HG03432 (cell line): ENCODE results near the gene DEFB123.
"Not testable (repeated sequence)": the region's sequence is repeated elsewhere in the genome, so short reads cannot be mapped to it uniquely, and the experiment has no call there.

Experiments
- ATAC-seq: cut with Tn5 transposase; IDR thresholded peaks from one replicate; pipeline ENCODE4 v1.9.1; 2021; ENCODE audit warnings: mild to moderate bottlenecking, moderate library complexity; ENCODE audit not compliant: unreplicated experiment

The DEFB123 gene, protein sequence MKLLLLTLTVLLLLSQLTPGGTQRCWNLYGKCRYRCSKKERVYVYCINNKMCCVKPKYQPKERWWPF

GRCh38 chr20:31440012-31440659, at the start of gene DEFB123:
Gene DEFB123 (plus strand): TSS chr20:31440632. CDS start chr20:31440699, 67 bp downstream.
- ATAC-seq, result no peak

GRCh38 chr20:31392836-31393235, 47.6 kb upstream of the DEFB123 start:
- no peak for ATAC-seq

- no peak for ATAC-seq
Observed at GRCh38 chr20:31394900-31395299, 45.5 kb upstream of the DEFB123 start.

- no peak for ATAC-seq
Observed at GRCh38 chr20:31403886-31404285, 36.5 kb upstream of the DEFB123 start.

- no peak for ATAC-seq
Observed at GRCh38 chr20:31406115-31406514, 34.3 kb upstream of the DEFB123 start, which contains the start of gene DEFB121. Gene DEFB121 (minus strand): TSS chr20:31406215. CDS start chr20:31406152, 63 bp downstream.

GRCh38 chr20:31410011-31410410, 30.4 kb upstream of the DEFB123 start:
- no peak for ATAC-seq

DNA sequence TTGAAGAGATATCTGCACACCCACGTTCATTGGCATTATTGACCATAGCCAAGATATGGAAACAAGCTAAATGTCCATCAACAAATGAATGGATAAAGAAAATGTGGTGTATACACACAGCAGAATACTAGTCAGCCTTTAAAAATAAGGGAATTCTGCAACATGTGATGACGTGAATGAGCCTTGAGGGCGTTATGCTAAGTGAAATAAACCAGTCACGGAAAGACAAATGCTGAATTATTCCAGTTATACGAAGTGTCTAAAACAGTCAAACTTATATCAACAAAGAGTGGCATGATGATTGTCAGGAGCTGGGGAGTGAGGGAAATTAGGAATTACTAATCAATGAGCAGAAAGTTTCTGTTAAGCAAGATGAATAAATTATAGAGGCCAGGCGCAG, 26.1 kb upstream of the DEFB123 start:
- ATAC-seq, result no peak

DNA sequence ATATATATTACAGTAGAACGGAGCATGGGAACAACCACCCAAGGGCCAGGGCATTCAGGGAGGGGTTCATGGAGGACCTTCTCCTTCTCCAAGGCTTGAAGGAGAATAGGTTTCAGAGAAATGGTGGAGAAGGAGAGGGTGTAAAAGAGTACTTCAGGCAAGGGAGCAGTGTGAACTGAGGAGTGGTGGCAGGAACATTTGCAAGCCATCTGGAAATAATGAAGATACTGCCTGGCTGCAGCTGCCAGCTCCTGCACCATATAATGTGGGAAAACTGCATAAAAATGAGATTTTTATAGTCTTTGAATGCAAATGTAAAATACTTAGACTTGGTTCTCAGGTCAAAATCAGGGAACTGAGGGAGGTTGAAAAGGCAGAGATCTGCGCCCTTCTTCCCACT, 24.8 kb upstream of the DEFB123 start:
- no peak for ATAC-seq

GRCh38 chr20:31418307-31418706, 22.1 kb upstream of the DEFB123 start:
- no peak for ATAC-seq

DNA sequence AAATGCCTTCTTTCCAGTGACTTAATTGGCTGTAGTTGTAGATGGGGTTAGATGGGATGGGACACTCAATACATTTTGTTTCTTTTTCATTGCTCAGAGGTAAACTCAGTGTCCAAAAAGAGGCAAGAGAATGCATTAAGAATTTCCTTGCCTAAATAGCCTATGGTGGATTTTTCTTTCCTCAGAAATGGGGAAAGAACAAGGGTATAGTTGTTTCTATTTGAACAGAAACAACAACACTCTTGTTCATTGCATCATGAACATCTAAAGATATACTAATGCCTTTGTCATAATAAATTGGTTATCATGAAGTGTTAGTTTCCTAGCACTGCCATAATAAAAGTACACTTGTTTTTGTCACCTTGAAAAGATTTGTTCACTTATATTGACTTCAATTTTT, 14.6 kb upstream of the DEFB123 start:
- no peak for ATAC-seq

DNA sequence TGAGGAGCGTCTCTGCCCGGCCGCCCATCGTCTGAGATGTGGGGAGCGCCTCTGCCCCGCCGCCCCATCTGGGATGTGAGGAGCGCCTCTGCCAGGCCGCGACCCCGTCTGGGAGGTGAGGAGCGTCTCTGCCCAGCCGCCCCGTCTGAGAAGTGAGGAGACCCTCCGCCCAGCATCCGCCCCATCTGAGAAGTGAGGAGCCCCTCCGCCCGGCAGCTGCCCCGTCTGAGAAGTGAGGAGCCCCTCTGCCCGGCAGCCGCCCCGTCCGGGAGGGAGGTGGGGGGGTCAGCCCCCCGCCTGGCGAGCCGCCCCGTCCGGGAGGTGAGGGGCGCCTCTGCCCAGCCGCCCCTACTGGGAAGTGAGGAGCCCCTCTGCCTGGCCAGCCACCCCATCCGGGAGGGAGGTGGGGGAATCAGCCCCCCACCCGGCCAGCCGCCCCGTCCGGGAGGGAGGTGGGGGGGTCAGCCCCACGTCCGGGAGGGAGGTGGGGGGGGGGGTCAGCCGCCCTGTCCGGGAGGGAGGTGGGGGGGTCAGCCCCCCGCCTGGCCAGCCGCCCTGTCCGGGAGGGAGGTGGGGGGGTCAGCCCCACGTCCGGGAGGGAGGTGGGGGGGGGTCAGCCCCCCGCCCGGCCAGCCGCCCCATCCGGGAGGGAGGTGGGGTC, 13.4 kb upstream of the DEFB123 start:
- not testable (repeated sequence) for ATAC-seq

DNA sequence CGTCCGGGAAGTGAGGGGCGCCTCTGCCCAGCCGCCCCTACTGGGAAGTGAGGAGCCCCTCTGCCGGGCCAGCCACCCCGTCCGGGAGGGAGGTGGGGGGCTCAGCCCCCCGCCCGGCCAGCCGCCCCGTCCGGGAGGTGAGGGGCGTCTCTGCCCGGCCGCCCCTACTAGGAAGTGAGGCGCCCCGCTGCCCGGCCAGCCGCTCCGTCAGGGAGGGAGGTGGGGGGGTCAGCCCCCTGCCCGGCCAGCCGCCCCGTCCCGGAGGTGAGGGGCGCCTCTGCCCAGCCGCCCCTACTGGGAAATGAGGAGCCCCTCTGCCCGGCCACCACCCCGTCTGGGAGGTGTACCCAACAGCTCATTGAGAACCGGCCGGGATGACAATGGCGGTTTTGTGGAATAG, 12.9 kb upstream of the DEFB123 start:
- not testable (repeated sequence) for ATAC-seq

DNA sequence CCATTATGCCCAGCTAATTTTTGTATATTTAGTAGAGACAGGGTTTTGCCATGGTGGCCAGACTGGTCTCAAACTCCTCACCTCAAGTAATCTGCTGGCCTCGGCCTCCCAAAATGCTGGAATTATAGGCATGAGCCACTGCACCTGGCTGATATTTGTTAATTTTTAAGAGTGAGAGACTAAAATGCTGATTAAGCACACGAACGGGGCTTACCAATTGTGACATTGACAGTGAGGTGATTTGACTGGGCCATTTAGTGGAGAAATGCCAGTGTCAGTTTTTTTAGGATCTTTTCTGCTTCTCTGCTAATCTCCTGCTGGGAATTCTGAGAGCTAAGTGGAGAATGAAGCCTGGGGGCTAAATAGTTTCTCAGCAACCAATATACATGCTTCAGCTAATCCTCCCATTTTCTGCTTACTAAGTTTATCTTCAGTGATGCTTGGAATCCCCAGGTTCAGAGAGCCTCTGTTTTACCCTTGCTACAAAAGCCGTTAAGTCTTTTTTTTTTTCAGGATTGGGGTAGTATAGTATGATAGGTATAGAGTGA, 9.8 kb upstream of the DEFB123 start:
- no peak for ATAC-seq

DNA sequence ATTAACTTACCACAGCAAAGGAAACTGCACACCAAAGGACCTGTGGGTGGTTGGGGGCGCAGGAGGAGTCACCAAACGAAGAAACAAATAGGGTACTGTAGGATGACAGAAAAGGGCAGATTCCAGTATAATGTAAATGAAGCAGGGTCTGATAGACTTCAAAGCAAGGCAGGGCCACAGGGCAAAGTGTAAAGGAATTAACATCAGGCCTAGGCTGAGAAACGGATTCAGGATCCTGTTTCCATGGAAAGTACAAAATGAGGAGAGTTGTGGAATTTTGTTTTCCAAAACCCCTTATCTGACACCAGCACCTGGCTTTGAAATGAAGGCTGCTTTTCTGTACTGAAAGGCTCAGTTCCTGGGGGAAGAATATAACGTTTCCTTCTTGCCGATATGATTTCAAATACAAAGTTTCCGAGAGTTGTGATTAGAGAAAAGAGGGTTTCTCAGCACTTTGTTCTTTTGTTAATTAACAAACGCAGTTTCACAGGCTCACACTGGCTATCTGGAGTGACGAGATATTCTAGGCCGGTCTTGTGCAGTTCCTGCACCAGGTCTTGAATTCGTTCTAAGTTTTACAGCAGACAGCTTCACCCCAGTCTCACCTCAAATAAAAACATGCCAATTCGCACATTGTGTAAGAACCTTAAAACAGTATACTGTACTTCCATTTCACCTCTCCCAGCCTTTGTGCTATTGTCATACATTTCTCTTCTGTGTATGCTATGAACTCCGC, 5.8 kb downstream of the DEFB123 start:
- no peak for ATAC-seq

DNA sequence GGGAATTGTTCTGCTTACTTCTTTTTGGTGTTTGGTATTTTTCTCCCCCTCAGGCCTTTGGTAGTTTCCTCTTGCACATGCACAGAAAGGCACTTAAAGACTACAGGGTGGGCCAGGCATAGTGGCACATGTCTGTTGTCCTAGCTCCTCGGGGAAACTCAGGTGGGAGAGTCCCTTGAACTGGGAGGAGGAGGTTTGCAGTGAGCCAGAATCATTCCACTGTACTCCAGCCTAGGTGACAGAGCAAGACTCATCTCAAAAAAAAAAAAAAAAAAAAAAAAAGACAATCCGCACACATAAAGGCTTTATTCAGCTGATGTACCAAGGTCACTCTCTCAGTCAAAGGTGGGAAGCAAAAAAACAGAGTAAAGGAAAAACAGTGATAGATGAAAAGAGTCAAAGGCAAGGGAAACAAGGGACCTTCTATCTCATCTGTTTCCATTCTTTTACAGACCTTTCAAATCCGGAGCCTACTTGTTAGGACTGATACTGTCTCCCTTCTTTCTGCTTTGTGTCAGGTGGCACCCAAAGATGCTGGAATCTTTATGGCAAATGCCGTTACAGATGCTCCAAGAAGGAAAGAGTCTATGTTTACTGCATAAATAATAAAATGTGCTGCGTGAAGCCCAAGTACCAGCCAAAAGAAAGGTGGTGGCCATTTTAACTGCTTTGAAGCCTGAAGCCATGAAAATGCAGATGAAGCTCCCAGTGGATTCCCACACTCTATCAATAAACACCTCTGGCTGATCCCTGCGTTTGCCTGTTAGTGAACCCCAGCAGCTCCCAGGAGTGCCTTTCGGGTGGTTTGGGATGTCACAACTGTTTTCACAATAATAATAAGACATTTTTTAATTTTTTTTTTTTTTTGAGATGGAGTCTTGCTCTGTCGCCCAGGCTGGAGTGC, 9.3 kb downstream of the DEFB123 start:
- no peak for ATAC-seq

DNA sequence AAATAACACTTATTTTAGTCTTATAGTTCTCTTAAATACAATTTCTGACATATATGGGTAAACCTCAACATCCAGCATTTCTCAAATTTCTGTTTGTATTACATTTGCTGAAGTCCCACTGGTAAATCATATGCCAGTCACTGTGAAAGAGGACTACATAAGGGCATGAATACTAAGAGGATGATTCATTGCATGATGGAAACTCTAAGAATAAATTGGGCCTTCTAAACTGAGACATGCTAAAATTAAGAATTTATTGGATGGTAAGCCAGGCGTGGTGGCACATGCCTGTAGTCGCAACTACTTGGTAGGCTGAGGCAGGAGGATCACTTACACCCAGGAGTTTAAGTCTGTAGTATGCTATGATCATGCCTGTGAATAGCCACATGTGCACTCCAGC, 12.1 kb downstream of the DEFB123 start:
- ATAC-seq, result no peak

GRCh38 chr20:31454361-31454760, 13.9 kb downstream of the DEFB123 start:
- ATAC-seq, result no peak

DNA sequence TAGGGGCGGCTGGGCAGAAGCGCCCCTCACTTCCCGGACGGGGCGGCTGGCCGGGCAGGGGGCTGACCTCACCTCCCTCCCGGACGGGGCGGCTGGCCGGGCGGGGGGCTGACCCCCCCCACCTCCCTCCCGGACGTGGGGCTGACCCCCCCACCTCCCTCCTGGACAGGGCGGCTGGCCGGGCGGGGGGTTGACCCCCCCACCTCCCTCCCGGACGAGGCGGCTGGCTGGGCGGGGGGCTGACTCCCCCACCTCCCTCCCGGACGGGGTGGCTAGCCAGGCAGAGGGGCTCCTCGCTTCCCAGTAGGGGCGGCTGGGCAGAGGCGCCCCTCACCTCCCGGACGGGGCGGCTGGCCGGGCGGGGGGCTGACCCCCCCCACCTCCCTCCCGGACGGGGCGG, 30.5 kb downstream of the DEFB123 start:
- not testable (repeated sequence) for ATAC-seq

DNA sequence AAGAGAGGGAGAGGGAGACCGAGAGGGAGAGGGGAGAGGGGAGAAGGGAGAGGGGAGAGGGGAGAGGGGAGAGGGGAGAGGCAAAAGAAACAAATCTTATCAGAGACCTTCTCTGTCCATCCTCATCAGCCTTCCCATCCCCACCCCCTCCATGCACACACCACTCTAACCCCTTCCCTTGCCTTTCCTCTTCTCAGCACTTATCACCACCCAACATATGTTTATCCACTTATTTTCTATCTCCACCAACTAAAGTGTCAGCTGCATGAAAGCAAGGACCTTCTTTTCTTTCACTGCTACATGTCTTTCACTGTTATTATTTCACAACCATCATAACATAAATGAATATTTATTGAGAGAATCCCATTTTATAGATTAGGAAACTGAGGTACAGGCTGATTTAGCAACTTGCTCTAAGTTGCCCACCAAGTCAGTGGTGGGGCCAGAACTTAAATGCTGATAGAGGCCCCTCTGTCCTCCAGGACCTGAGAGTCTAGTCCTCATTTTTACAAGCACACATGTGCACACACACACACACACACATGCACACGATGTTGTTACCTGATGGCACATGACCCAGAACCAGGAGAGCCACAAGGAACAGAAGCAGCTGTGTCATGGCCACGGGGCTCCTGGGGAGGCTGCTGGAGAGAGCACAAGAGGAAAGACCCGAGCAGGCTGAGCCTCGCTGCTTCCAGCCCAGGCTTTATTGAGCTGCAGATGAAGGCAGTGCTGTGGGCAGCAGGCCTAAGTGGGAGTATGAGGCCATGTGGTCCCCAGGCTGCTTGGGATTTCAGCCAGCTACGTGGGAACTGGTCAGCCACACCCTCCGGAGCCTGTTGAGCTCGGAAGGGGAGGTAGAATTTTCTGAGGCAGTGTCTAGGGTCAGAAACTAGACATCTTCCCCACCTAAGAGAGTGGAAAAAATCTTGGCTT, 32.2 kb downstream of the DEFB123 start:
- no peak for ATAC-seq
